OCI-LY1 (cell line): ENCODE results near the gene CPTP.

Source experiments
- H2AFZ ChIP-seq: fragments of 200-600 bp; sonication (generic), shearing (Covaris generic); 2 replicates; pipeline ENCODE4 v1.6.0; 2014; ENCODE audit warnings: antibody characterized with exemption, mild to moderate bottlenecking, low read length
- H3F3A ChIP-seq: fragments of 200-600 bp; sonication (generic), shearing (Covaris generic); 2 replicates; pipeline ENCODE4 v1.6.0; 2014; ENCODE audit warnings: mild to moderate bottlenecking, antibody characterized with exemption, low read length, moderate library complexity; ENCODE audit not compliant: insufficient read depth
- H3K27ac ChIP-seq: fragments of 200-600 bp; sonication (generic); 2 replicates; pipeline ENCODE4 v1.5.1; 2014; ENCODE audit warnings: low read length, mixed run types, mild to moderate bottlenecking, low read depth; ENCODE audit not compliant: poor library complexity, severe bottlenecking
- H3K27me3 ChIP-seq: fragments of 200-600 bp; sonication (generic); 2 replicates; pipeline ENCODE4 v1.6.0; 2014; ENCODE audit warnings: antibody characterized with exemption, mild to moderate bottlenecking, low read length, moderate library complexity; ENCODE audit not compliant: insufficient read depth
- H3K36me3 ChIP-seq: fragments of 200-600 bp; sonication (generic); 2 replicates; pipeline ENCODE4 v1.6.1; 2014; ENCODE audit warnings: mild to moderate bottlenecking, antibody characterized with exemption, low read length, moderate library complexity, mixed read lengths; ENCODE audit not compliant: insufficient read depth
- H3K4me1 ChIP-seq: fragments of 200-600 bp; sonication (generic); 2 replicates; pipeline ENCODE4 v1.5.1; 2014; ENCODE audit warnings: mild to moderate bottlenecking, low read length, moderate library complexity; ENCODE audit not compliant: insufficient read depth, severe bottlenecking
- H3K4me2 ChIP-seq: fragments of 200-600 bp; sonication (generic), shearing (Covaris generic); 2 replicates; pipeline ENCODE4 v1.6.1; 2014; ENCODE audit warnings: low read length
- H3K4me3 ChIP-seq: fragments of 200-600 bp; sonication (generic); 2 replicates; pipeline ENCODE4 v1.5.1; 2014; ENCODE audit warnings: low read length, low read depth, mild to moderate bottlenecking, mixed read lengths; ENCODE audit not compliant: poor library complexity, severe bottlenecking
- H3K79me2 ChIP-seq: fragments of 200-600 bp; shearing (Covaris generic); 2 replicates; pipeline ENCODE4 v1.6.1; 2016; ENCODE audit warnings: mixed run types, low read length, mixed read lengths; ENCODE audit not compliant: insufficient read depth
- H3K9ac ChIP-seq: fragments of 200-600 bp; sonication (generic), shearing (Covaris generic); 2 replicates; pipeline ENCODE4 v1.6.1; 2014; ENCODE audit warnings: mild to moderate bottlenecking, low read length, mixed read lengths
- H3K9me2 ChIP-seq: fragments of 200-600 bp; sonication (generic), shearing (Covaris generic); 2 replicates; pipeline ENCODE4 v1.6.1; 2014; ENCODE audit warnings: low read depth, mild to moderate bottlenecking, low read length, mixed read lengths
- H3K9me3 ChIP-seq: fragments of 200-600 bp; shearing (Covaris generic); 2 replicates; pipeline ENCODE4 v1.6.1; 2014; ENCODE audit warnings: low read length, mixed read lengths
- H4K20me1 ChIP-seq: fragments of 200-600 bp; sonication (generic), shearing (Covaris generic); 2 replicates; pipeline ENCODE4 v1.6.0; 2016; ENCODE audit warnings: mild to moderate bottlenecking, low read length; ENCODE audit not compliant: insufficient read depth
- CTCF ChIP-seq: fragments of 200-600 bp; sonication (generic), shearing (Covaris generic); IDR thresholded peaks from 2 replicates; pipeline ENCODE4 v1.5.1; 2017; ENCODE audit warnings: mild to moderate bottlenecking, antibody characterized with exemption, low read length, moderate library complexity, mixed read lengths
- EZH2 ChIP-seq: fragments of 200-600 bp; sonication (generic), shearing (Covaris generic); IDR thresholded peaks from 2 replicates; pipeline ENCODE4 v1.8.0; 2017; ENCODE audit warnings: borderline replicate concordance, mixed run types, mild to moderate bottlenecking, antibody characterized with exemption, low read length, moderate library complexity, mixed read lengths

Gene CPTP

GRCh38 chr1:1338278-1338677 is 13.7 kb downstream of the CPTP start:
- H3K27ac ChIP-seq = no peak overlapping the region
- no peak overlapping the region for H2AFZ ChIP-seq
- no peak overlapping the region for H3K9ac ChIP-seq
- H3K4me2 ChIP-seq = no peak overlapping the region
- H3K9me2 ChIP-seq = no peaks in the 10 kb centered on the region
- H3K4me1 ChIP-seq = no peaks in the 10 kb centered on the region
- H3K9me3 ChIP-seq = no peaks in the 10 kb centered on the region
- no peaks in the 10 kb centered on the region for H3F3A ChIP-seq
- no peaks in the 10 kb centered on the region for H4K20me1 ChIP-seq
- no peak overlapping the region for H3K4me3 ChIP-seq
- H3K36me3 ChIP-seq = no peaks in the 10 kb centered on the region; the same call in 1 of the 2 replicates
- H3K27me3 ChIP-seq = no peaks in the 10 kb centered on the region
- TF ChIP-seq CTCF (no peak), EZH2 (no peak)
- H3K79me2 ChIP-seq = no peaks in the 10 kb centered on the region

- Histone ChIP-seq H3K9ac (no peak overlapping the region), H3K9me3 (no peaks in the 10 kb centered on the region), H3K79me2 (no peaks in the 10 kb centered on the region), H3K4me2 (no peak overlapping the region), H2AFZ (no peak overlapping the region), H3K4me1 (no peaks in the 10 kb centered on the region), H3K4me3 (no peak overlapping the region), H4K20me1 (no peaks in the 10 kb centered on the region), H3K9me2 (no peaks in the 10 kb centered on the region), H3K27ac (no peak overlapping the region), H3K36me3 (no peaks in the 10 kb centered on the region; the same call in 1 of the 2 replicates), H3F3A (no peaks in the 10 kb centered on the region), H3K27me3 (no peaks in the 10 kb centered on the region)
- TF ChIP-seq CTCF (no peak), EZH2 (no peak)
Observed at GRCh38 chr1:1340185-1340584, 15.6 kb downstream of the CPTP start.

GRCh38 chr1:1340791-1341548 is 16.4 kb downstream of the CPTP start:
- H3K79me2 ChIP-seq = no peaks in the 10 kb centered on the region
- H4K20me1 ChIP-seq = no peaks in the 10 kb centered on the region
- no peaks in the 10 kb centered on the region for H3K9me3 ChIP-seq
- no peak overlapping the region for H3K27ac ChIP-seq
- no peak overlapping the region for H3K9ac ChIP-seq
- H3K4me3 ChIP-seq = no peak overlapping the region
- TF ChIP-seq CTCF = no peak
- TF ChIP-seq EZH2 = no peak
- H3K36me3 ChIP-seq = no peaks in the 10 kb centered on the region; the same call in 1 of the 2 replicates
- no peaks in the 10 kb centered on the region for H3K27me3 ChIP-seq
- no peaks in the 10 kb centered on the region for H3F3A ChIP-seq
- no peaks in the 10 kb centered on the region for H3K9me2 ChIP-seq
- H3K4me2 ChIP-seq = no peak overlapping the region
- H2AFZ ChIP-seq = no peak overlapping the region
- no peaks in the 10 kb centered on the region for H3K4me1 ChIP-seq
